ENCODE data around the gene BBOX1.

GRCh38 chr11:27166130-27166529 lies 125.5 kb downstream of the BBOX1 start:
- TF ChIP-seq CTCF (IDR thresholded peaks at IDR 0.05) (no peak), POLR2A (IDR thresholded peaks at IDR 0.05) (no peak)
